Esophagus muscularis mucosa (tissue), 4 donors: ENCODE results near the gene NFAM1.

Experiments
- EP300 ChIP-seq: sonication (generic); formaldehyde crosslinking; IDR thresholded peaks from one replicate; pipeline ENCODE4 v1.6.1; 2017; ENCODE audit warnings: antibody characterized with exemption
- POLR2AphosphoS5 ChIP-seq, 2 donors: sonication (generic); formaldehyde crosslinking; IDR thresholded peaks; one replicate each; pipeline ENCODE4 v1.6.1; 2017; ENCODE audit warnings: antibody characterized with exemption in 2 of 2
- TF ChIP-seq, protein P1 (sequence below), 3 experiments: fragments of 200-600 bp in 2 of 3; fragments of 450-650 bp in 1 of 3; sonication (generic) in 2 of 3; IDR thresholded peaks; one replicate each; pipeline ENCODE4 v1.5.1; 2017 to 2019; ENCODE audit warnings: antibody characterized with exemption in 3 of 3, mild to moderate bottlenecking in 2 of 3, moderate library complexity in 1 of 3

DNA sequence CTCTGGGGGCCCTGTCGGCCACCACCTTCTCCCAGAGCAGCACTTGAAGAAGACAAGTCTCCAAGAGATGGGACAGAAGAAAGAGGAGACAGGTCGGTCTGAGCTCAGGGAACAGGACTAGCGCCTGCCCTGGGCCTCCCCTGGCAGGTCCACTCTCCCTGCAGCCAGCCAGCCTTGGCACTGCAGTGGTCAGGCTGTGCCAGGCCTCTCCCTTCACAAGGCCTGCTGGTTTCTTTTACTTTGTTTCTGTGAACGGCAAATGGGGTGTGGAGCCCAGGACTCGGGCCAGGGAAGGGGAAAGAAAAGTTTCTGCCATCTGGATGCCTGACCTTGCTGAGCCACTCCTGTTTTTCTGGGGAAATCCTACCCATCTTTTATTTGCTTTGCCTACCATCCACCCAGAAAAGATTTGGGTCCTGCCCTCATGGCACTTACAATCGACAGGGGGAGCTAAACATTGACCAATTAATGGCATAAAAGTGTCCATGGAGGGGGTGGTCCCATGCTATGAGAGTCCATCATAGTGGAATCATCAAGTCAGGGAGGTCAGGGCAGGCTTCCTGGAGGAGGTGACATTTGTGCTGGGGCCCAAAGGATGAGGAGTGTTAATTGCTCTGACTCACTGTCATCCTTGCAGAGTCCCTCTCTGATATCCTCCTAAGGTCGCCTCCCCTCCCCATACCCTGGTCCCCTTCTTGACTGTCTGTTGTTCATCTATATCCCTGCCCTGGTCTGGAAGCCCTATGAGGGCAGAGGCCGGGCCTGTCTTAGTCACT lies 65.2 kb downstream of the NFAM1 start:
- TF ChIP-seq, protein P1, sequence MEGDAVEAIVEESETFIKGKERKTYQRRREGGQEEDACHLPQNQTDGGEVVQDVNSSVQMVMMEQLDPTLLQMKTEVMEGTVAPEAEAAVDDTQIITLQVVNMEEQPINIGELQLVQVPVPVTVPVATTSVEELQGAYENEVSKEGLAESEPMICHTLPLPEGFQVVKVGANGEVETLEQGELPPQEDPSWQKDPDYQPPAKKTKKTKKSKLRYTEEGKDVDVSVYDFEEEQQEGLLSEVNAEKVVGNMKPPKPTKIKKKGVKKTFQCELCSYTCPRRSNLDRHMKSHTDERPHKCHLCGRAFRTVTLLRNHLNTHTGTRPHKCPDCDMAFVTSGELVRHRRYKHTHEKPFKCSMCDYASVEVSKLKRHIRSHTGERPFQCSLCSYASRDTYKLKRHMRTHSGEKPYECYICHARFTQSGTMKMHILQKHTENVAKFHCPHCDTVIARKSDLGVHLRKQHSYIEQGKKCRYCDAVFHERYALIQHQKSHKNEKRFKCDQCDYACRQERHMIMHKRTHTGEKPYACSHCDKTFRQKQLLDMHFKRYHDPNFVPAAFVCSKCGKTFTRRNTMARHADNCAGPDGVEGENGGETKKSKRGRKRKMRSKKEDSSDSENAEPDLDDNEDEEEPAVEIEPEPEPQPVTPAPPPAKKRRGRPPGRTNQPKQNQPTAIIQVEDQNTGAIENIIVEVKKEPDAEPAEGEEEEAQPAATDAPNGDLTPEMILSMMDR (IDR thresholded peaks at IDR 0.05), result no peak
- TF ChIP-seq EP300, result no peak
- peak; percentile 23 to 42 for TF ChIP-seq POLR2AphosphoS5 (IDR thresholded peaks at IDR 0.05)
